Keratinocyte (primary cell): ENCODE data around the gene CMTM7. TPM values are rescaled to one million over a fixed set of nuclear protein-coding genes. Genes with fewer than 3 reads are reported as not detected.

Experiments
- DNase-seq: peaks from one replicate; pipeline ENCODE4 v3.0.0-alpha.2; 2011; ENCODE audit warnings: low read depth, missing footprints, low spot score
- FAIRE-seq: peaks from 2 replicates; lab custom pipeline; 2011; peaks lifted over from hg19 to GRCh38; lab: Jason Lieb, UNC
- H2AFZ ChIP-seq: 2 replicates; pipeline ENCODE4 v1.6.0; 2012; ENCODE audit warnings: low read length, control low read depth, inconsistent platforms; ENCODE audit not compliant: control insufficient read depth
- H3K27ac ChIP-seq: 2 replicates; pipeline ENCODE4 v1.5.1; 2011; ENCODE audit warnings: low read length; ENCODE audit not compliant: control insufficient read depth, insufficient read depth
- H3K27me3 ChIP-seq: 3 replicates; pipeline ENCODE4 v1.6.0; 2011; ENCODE audit warnings: low read length; ENCODE audit not compliant: control insufficient read depth, insufficient read depth; ENCODE audit errors: extremely low read depth
- H3K36me3 ChIP-seq, 2 experiments: 2 replicates in 1 of 2; 3 replicates in 1 of 2; pipeline ENCODE4 v1.5.1; 2011; ENCODE audit warnings: low read length in 2 of 2, mild to moderate bottlenecking in 1 of 2; ENCODE audit not compliant: control insufficient read depth in 2 of 2, insufficient read depth in 2 of 2; ENCODE audit errors: extremely low read depth in 1 of 2
- H3K4me1 ChIP-seq: 3 replicates; pipeline ENCODE4 v1.5.1; 2011; ENCODE audit warnings: low read length; ENCODE audit not compliant: control insufficient read depth, insufficient read depth; ENCODE audit errors: extremely low read depth
- H3K4me2 ChIP-seq: 3 replicates; pipeline ENCODE4 v1.6.0; 2011; ENCODE audit warnings: low read depth, low read length; ENCODE audit not compliant: control insufficient read depth, insufficient read depth; ENCODE audit errors: extremely low read depth
- H3K4me3 ChIP-seq, 3 experiments: fragments of 200-600 bp in 1 of 3; sonication (generic) in 1 of 3; 2 replicates in 2 of 3; 3 replicates in 1 of 3; pipeline ENCODE4 v1.5.1; 2011 to 2016; ENCODE audit warnings: low read length in 3 of 3, mild to moderate bottlenecking in 3 of 3, control low read depth in 2 of 3, inconsistent platforms in 1 of 3, low read depth in 1 of 3, mixed read lengths in 1 of 3, mixed run types in 1 of 3, moderate library complexity in 1 of 3; ENCODE audit not compliant: control insufficient read depth in 2 of 3, insufficient read depth in 2 of 3; ENCODE audit errors: extremely low read depth in 1 of 3
- H3K79me2 ChIP-seq: 2 replicates; pipeline ENCODE4 v1.6.0; 2012; ENCODE audit warnings: low read length; ENCODE audit not compliant: control insufficient read depth, insufficient read depth
- H3K9ac ChIP-seq: 3 replicates; pipeline ENCODE4 v1.6.0; 2011; ENCODE audit warnings: low read length; ENCODE audit not compliant: control insufficient read depth, insufficient read depth; ENCODE audit errors: extremely low read depth
- H3K9me1 ChIP-seq: 3 replicates; pipeline ENCODE4 v1.6.0; 2011; ENCODE audit warnings: low read length; ENCODE audit not compliant: control insufficient read depth, insufficient read depth; ENCODE audit errors: extremely low read depth
- H3K9me3 ChIP-seq: 2 replicates; pipeline ENCODE4 v1.5.1; 2012; ENCODE audit warnings: low read depth, low read length; ENCODE audit not compliant: control insufficient read depth
- H4K20me1 ChIP-seq: 3 replicates; pipeline ENCODE4 v1.6.0; 2011; ENCODE audit warnings: low read length; ENCODE audit not compliant: control insufficient read depth, insufficient read depth; ENCODE audit errors: extremely low read depth
- EZH2 ChIP-seq: IDR thresholded peaks from one replicate; pipeline ENCODE4 v1.6.1; 2012; ENCODE audit warnings: inconsistent platforms, mild to moderate bottlenecking, low read length, moderate library complexity
- dilution Hi-C: fragments of 300-500 bp; cut with MboI; formaldehyde crosslinking; loops from one replicate; pipeline ENCODE4 v1.7.0; 2020; ENCODE audit warnings: low sequenced_read_pairs; ENCODE audit not compliant: extremely low pct_ligation_motif_present
- polyA plus RNA-seq, 5 experiments: library from polyadenylated mRNA; depleted of rRNA in 3 of 5; stranded (reverse) in 3 of 5; stranded (forward) in 1 of 5; unstranded in 1 of 5; fragments of >200 nt; gene quantifications; 1 replicate in 1 of 5; 2 replicates in 3 of 5; 3 replicates in 1 of 5; pipeline versions ENCODE4 v1.2.1 to v1.2.3, GENCODE V29; 2011 to 2012; ENCODE audit warnings: missing spikeins in 2 of 5, low read depth in 1 of 5, low replicate concordance in 1 of 5
- TF ChIP-seq, protein P1 (sequence below), 3 experiments: IDR thresholded peaks in 1 of 3; conservative IDR thresholded peaks in 1 of 3; optimal IDR thresholded peaks in 1 of 3; 2 replicates in 2 of 3; 3 replicates in 1 of 3; pipeline versions ENCODE3 to v1.5.1; 2011; ENCODE audit warnings: low read length in 3 of 3, mild to moderate bottlenecking in 3 of 3, moderate library complexity in 2 of 3, control low read depth in 1 of 3, inconsistent platforms in 1 of 3; ENCODE audit not compliant: insufficient read depth in 2 of 3; ENCODE audit errors: extremely low read depth in 1 of 3

Gene CMTM7
- polyA plus RNA-seq, 1 donor (not counting 4 experiments of a cell fraction or from before 2014, with no cell fraction given), result 47.2 TPM

DNA sequence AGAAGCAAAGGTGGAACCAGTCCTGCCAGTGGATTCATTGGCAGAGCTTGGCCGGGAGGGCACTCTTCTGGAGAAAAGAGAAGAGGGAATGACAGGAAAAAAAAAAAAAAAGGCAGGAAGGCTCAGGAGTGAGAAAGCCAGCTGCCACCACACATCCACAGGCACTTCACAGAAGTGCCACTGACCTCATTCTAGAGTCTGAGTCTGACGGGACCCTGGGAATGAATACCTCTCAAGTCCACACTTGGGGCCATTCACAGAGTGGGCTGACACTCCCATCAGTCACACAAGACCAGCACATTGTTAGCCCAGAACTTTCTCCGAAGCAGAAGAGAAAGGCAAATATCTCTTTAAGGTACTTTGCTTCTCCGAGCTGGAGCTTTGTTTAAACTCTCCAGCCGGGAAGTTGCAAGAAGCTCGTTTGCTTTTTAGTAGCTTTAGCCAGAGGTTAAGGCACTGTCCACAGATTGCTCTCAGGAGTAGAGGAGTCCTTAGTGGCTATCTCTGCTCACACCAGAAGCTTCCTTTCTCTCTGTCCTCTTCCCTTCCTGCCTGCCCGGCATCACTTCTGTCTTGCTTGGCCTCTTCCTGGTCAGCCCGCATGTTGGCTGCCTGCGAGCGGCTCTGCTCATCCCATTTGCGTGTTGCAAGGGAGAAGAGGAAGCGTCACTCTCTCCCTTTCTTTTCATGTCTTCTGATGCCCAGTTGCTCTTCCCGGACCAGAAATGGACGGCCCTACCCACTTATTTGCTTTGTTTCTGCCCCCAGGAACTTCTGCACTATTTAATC lies 57.2 kb downstream of the CMTM7 start:
- no peak for DNase-seq
- Histone ChIP-seq H4K20me1 (no peaks in the 10 kb centered on the region), H3K4me1 (peaks cover 4% of the 10 kb centered on the region), H3K27ac (no peak overlapping the region), H3K79me2 (peaks cover 35% of the 10 kb centered on the region), H3K9me1 (no peaks in the 10 kb centered on the region), H3K4me3 (no peak overlapping the region), H3K4me2 (no peak overlapping the region), H3K9ac (no peak overlapping the region), H2AFZ (no peak overlapping the region), H3K36me3 (peaks cover 22 to 27% of the 10 kb centered on the region in 2 experiments), H3K27me3 (no peaks in the 10 kb centered on the region), H3K9me3 (no peaks in the 10 kb centered on the region)
- no peak for TF ChIP-seq EZH2
- TF ChIP-seq, protein P1, sequence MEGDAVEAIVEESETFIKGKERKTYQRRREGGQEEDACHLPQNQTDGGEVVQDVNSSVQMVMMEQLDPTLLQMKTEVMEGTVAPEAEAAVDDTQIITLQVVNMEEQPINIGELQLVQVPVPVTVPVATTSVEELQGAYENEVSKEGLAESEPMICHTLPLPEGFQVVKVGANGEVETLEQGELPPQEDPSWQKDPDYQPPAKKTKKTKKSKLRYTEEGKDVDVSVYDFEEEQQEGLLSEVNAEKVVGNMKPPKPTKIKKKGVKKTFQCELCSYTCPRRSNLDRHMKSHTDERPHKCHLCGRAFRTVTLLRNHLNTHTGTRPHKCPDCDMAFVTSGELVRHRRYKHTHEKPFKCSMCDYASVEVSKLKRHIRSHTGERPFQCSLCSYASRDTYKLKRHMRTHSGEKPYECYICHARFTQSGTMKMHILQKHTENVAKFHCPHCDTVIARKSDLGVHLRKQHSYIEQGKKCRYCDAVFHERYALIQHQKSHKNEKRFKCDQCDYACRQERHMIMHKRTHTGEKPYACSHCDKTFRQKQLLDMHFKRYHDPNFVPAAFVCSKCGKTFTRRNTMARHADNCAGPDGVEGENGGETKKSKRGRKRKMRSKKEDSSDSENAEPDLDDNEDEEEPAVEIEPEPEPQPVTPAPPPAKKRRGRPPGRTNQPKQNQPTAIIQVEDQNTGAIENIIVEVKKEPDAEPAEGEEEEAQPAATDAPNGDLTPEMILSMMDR (optimal IDR thresholded peaks at IDR 0.05 in 1 of 3, IDR thresholded peaks at IDR 0.05 in 1 of 3, conservative IDR thresholded peaks at IDR 0.05 in 1 of 3; ENCODE audit: extremely low read depth in 1 of 3, insufficient read depth in 2 of 3, low read length in 3 of 3), result no peak
- dilution Hi-C loops, result no loop called here
- FAIRE-seq, result no peak

DNA sequence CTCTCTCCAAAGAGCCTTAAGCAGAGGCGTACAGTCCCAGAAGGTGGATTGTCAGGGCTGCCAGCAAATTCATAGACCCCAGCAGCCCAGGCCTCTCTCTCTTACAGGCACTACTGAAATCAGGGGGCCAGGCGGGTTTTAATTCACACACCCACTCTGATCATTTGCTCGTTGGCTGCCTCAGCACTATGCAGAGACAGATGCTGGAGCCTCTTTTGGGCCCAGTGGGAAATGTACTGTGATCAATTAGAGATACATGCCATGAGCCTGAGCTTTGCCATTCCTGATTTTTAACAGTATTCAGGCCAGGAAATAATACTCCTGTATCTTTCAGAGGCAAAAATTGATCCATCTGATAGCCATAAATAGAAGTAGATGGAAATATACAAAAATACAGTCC lies 58.0 kb downstream of the CMTM7 start:
- Histone ChIP-seq H2AFZ (no peak overlapping the region), H3K4me1 (no peaks in the 10 kb centered on the region), H3K27ac (no peak overlapping the region), H3K9me1 (no peaks in the 10 kb centered on the region), H3K4me3 (no peak overlapping the region), H3K27me3 (no peaks in the 10 kb centered on the region), H3K4me2 (no peak overlapping the region), H4K20me1 (no peaks in the 10 kb centered on the region), H3K36me3 (peaks cover 22 to 34% of the 10 kb centered on the region in 2 experiments), H3K9ac (no peak overlapping the region), H3K9me3 (no peaks in the 10 kb centered on the region), H3K79me2 (peaks cover 30% of the 10 kb centered on the region)
- DNase-seq, result no peak
- dilution Hi-C loops, result no loop called here
- no peak for TF ChIP-seq EZH2
- TF ChIP-seq, protein P1 (optimal IDR thresholded peaks at IDR 0.05 in 1 of 3, IDR thresholded peaks at IDR 0.05 in 1 of 3, conservative IDR thresholded peaks at IDR 0.05 in 1 of 3; ENCODE audit: extremely low read depth in 1 of 3, insufficient read depth in 2 of 3, low read length in 3 of 3), result no peak
- no peak for FAIRE-seq
